ENCODE results near the gene EEF1B2.

GRCh38 chr2:206159346-206160124 is at the start of gene EEF1B2, which contains the start of gene NDUFS1:
- TF ChIP-seq POLR2A (IDR thresholded peaks at IDR 0.05; ENCODE audit: low read length) = peak; percentile 84
- TF ChIP-seq GATA1 (IDR thresholded peaks at IDR 0.05; ENCODE audit: low read depth, low read length) = no peak
